Epithelial cell of proximal tubule (primary cell): Measurements from ENCODE around the gene TRIM38. TPM values are rescaled to one million over a fixed set of nuclear protein-coding genes. Genes with fewer than 3 reads are reported as not detected.
A peak's percentile ranks its signal among the peaks of the same experiment; 100 is the strongest.
"Not testable (repeated sequence)": the region's sequence is repeated elsewhere in the genome, so short reads cannot be mapped to it uniquely, and the experiment has no call there.

Experiments used
- DNase-seq: peaks from one replicate; pipeline ENCODE4 v3.0.0-alpha.2; 2011; ENCODE audit warnings: low read depth
- H3K4me3 ChIP-seq: 2 replicates; pipeline ENCODE4 v1.5.1; 2011; ENCODE audit warnings: low read depth, mild to moderate bottlenecking, low read length
- CTCF ChIP-seq: conservative IDR thresholded peaks from 2 replicates; pipeline ENCODE4 v1.5.1; 2012; ENCODE audit warnings: low read depth, mild to moderate bottlenecking, low read length
- total RNA-seq: library from RNA; depleted of rRNA; stranded (reverse); fragments of >200 nt; gene quantifications from 2 replicates; pipeline ENCODE4 v1.2.3, GENCODE V29; 2015

The TRIM38 gene
- total RNA-seq, 1 donor from 2014 or later: 4.2 TPM

- H3K4me3 ChIP-seq: no peak overlapping the region
- peak; percentile 69 for DNase-seq
- TF ChIP-seq CTCF: no peak
Measured at GRCh38 chr6:25981568-25982263, 19.1 kb downstream of the TRIM38 start.

DNA sequence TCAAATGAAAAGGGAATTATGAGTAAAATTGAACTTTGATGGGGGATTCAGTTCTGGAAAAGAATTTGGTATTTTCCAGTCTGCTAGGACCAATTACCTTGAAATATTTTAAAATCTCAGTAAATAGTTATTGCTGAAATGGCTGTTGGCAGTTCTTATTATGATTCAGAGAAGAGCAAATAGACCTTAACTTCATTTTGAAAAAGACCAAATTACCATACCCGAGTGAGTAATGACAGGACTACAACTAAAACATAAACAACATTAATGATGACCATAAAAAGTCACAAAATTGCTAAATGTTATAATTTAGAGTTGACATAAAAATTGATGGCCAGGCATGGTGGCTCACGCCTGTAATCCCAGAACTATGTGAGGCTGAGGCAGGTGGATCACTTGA is 21.7 kb downstream of the TRIM38 start:
- TF ChIP-seq CTCF: no peak
- no peak for DNase-seq
- no peak overlapping the region for H3K4me3 ChIP-seq

DNA sequence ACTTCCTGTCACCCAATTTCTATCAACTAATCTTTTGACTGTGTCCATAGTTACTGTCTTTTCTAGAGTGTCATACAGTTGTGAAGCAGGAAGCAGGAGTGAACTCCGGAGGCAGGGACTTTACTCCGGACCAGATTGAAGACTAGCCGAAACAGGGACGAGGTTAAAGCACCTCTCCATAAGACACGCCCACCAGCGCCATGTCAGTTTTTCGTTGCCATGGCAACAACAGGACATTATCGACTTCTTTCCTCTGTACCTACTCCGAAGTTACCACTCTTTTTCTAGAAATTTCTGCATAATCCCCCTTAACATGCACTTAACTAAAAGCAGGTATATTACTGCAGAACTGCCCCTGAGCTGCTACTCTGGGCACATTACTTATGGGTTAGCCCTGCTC is 25.2 kb downstream of the TRIM38 start:
- H3K4me3 ChIP-seq: no peak overlapping the region
- no peak for TF ChIP-seq CTCF
- DNase-seq: no peak

DNA sequence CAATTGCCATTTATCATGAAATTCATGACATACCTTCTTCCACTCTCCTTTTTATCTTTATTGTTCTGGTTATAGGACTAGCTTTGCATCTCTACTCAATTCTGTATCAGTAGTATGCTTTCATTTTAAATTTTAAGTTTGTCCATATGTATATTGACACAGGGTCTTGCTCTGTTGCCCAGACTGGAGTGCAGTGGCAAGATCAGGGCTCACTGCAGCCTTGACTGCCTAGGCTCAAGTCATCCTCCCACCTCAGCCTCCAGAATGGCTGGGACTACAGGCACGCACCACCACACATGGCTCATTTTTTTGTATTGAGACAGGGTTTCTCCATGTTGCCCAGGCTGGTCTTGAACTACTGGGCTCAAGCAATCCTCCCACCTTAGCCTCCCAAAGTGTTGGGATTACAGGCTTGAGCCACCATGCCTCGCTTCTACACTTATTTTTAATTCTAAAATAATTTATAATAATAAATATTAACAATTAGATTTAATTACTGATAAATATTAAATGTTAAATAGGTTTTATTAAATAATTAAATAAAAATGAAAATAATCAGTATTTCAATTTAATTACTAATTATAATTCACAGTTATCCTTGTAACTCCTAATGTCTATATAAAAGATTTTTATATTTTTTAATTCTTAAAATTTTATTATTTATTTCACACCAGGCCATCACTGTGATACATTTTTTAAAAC is 27.7 kb downstream of the TRIM38 start:
- TF ChIP-seq CTCF: no peak
- no peak overlapping the region for H3K4me3 ChIP-seq
- DNase-seq: no peak

- DNase-seq: no peak
- peak overlapping the region; percentile 80 for H3K4me3 ChIP-seq
- TF ChIP-seq CTCF: no peak
Measured at GRCh38 chr6:25991785-25992412, 29.3 kb downstream of the TRIM38 start.

- peak overlapping the region; percentile 80 for H3K4me3 ChIP-seq
- TF ChIP-seq CTCF: peak; percentile 95
- DNase-seq: no peak
Measured at GRCh38 chr6:25992413-25993340, 30.1 kb downstream of the TRIM38 start.

DNA sequence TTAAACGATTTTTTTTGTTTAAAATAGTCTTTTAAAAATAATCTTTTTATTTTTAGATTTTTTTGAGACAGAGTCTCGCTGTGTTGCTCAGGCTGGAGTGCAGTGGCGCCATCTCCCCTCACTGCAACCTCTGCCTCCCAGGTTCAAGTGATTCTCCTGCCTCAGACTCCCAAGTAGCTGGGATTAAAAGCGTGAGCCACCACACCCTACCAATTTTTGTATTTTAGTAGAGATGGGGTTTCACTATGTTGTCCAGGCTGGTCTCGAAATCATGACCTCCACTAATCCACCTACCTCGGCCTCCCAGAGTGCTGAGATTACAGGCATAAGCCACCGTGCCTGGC is 30.7 kb downstream of the TRIM38 start:
- DNase-seq: not testable (repeated sequence)
- H3K4me3 ChIP-seq: peak overlapping the region; percentile 80
